NT2/D1 (cell line): ENCODE results near the gene ZC3H7B.

Experiments used
- DNase-seq: peaks from one replicate; pipeline ENCODE4 v3.0.0-alpha.2; 2011; ENCODE audit warnings: low read depth, low spot score
- H3K27me3 ChIP-seq: 2 replicates; pipeline ENCODE4 v1.6.0; 2011; ENCODE audit warnings: mild to moderate bottlenecking; ENCODE audit not compliant: insufficient read length, insufficient read depth
- H3K36me3 ChIP-seq: 2 replicates; pipeline ENCODE4 v1.6.1; 2011; ENCODE audit warnings: mild to moderate bottlenecking, low read length, mixed read lengths; ENCODE audit not compliant: insufficient read depth, insufficient read length
- H3K4me1 ChIP-seq: 2 replicates; pipeline ENCODE4 v1.5.1; 2011; ENCODE audit not compliant: insufficient read depth, insufficient read length
- H3K4me3 ChIP-seq: 2 replicates; pipeline ENCODE4 v1.5.1; 2011; ENCODE audit warnings: low read depth; ENCODE audit not compliant: insufficient read length
- H3K9ac ChIP-seq: 2 replicates; pipeline ENCODE4 v1.6.0; 2011; ENCODE audit warnings: low read depth; ENCODE audit not compliant: insufficient read length
- H3K9me3 ChIP-seq: 2 replicates; pipeline ENCODE4 v1.5.1; 2011; ENCODE audit warnings: mild to moderate bottlenecking, low read length; ENCODE audit not compliant: insufficient read depth
- SUZ12 ChIP-seq: IDR thresholded peaks from 2 replicates; pipeline ENCODE4 v1.6.1; 2011; ENCODE audit not compliant: insufficient read length, insufficient read depth; ENCODE audit errors: extremely low read depth
- YY1 ChIP-seq: IDR thresholded peaks from 2 replicates; pipeline ENCODE4 v1.6.1; 2011; ENCODE audit not compliant: insufficient read length, insufficient read depth
- ZNF274 ChIP-seq: IDR thresholded peaks from 2 replicates; pipeline ENCODE4 v1.6.1; 2011; ENCODE audit warnings: mild to moderate bottlenecking, low read depth, low read length

Gene ZC3H7B

DNA sequence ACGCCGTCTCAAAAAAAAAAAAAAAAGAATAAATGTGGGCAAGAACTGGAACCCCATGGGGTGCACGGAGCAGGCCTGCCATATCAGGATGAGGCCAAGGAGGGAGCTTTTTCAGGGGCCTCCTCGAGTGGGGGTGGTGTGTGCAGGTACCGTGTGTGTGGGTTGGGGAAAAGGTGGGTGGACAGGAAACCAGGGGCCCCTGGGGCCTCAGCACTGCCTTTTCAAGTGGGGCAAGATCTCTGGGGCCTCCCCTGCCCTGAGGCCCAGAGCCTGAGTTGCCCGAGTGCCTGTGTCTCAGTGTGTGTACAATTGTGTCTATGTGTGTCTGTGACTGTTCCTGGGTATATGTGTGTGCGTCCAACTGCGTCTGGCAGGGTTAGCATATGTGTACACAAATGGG lies 104.3 kb downstream of the ZC3H7B start:
- no peak for DNase-seq
- TF ChIP-seq SUZ12 = no peak
- no peak for TF ChIP-seq YY1
- TF ChIP-seq ZNF274 = no peak
- Histone ChIP-seq H3K4me1 (peaks cover 2% of the 10 kb centered on the region), H3K9ac (no peak overlapping the region), H3K27me3 (no peaks in the 10 kb centered on the region), H3K4me3 (no peak overlapping the region), H3K9me3 (no peaks in the 10 kb centered on the region), H3K36me3 (no peaks in the 10 kb centered on the region)

DNA sequence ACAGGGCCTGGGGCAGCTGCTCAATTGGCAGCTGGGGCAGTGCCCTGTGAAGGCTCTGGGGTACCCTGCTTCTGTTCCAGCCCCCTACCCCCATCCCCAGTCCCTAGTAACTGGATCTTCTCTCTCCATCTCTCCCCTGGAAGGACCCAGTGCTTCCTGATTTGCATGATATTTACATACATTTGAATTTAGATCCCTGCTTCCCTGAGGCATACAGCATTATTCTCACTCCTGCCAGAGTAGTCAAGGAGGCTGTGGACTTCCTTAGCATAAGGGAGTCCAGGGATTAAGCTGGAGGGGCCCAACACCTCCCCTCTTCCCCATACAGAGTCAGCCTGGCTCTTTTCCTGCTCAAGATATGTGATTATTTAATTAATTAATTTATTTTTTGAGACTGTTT lies 105.1 kb downstream of the ZC3H7B start:
- H3K36me3 ChIP-seq = no peaks in the 10 kb centered on the region
- TF ChIP-seq ZNF274 = no peak
- TF ChIP-seq SUZ12 = no peak
- no peak for TF ChIP-seq YY1
- DNase-seq = no peak
- no peaks in the 10 kb centered on the region for H3K27me3 ChIP-seq
- H3K9ac ChIP-seq = no peak overlapping the region
- no peaks in the 10 kb centered on the region for H3K9me3 ChIP-seq
- no peak overlapping the region for H3K4me3 ChIP-seq
- peaks cover 8% of the 10 kb centered on the region for H3K4me1 ChIP-seq

DNA sequence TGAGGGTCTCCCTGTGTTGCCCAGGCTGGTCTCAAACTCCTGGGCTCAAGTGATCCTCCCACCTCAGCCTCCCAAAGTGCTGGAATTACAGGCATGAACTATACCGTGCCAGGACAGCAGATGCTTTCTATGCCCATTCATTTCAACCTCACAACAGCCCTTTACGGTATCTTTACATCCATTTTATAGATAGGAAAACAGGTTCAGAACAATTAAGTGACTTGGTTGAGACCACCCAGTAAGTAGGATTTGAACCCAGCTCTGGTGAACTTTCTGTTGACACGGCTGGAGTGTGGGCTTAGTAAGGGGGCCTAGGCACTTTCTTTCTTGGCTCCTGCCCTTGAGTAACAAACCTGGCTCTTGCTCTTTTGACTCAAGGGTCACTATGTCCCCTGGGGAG lies 106.1 kb downstream of the ZC3H7B start:
- H3K9me3 ChIP-seq = no peaks in the 10 kb centered on the region
- no peak overlapping the region for H3K4me3 ChIP-seq
- peaks cover 6% of the 10 kb centered on the region for H3K4me1 ChIP-seq
- H3K27me3 ChIP-seq = no peaks in the 10 kb centered on the region
- no peak for DNase-seq
- no peak for TF ChIP-seq YY1
- TF ChIP-seq ZNF274 = no peak
- TF ChIP-seq SUZ12 = no peak
- H3K36me3 ChIP-seq = no peaks in the 10 kb centered on the region
- H3K9ac ChIP-seq = no peak overlapping the region

DNA sequence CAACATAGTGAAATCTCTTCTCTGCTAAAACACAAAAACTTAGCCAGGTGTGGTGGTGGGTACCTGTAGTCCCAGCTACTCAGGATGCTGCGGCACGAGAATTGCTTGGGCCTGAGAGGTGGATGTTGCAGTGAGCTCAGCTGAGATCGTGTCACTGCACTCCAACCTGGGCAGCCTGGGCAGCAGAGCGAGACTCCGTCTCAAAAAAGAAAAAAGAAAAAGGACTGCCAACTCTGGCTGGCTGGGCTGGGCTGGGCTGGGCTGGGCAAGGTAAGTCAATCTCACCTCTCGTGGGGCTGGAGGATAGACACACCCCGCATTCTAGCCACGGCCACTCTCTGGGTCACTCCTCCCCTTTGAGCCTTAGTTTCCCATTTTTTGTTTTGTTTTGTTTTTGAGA lies 107.3 kb downstream of the ZC3H7B start:
- Histone ChIP-seq H3K27me3 (no peaks in the 10 kb centered on the region), H3K9ac (no peak overlapping the region), H3K4me3 (no peak overlapping the region), H3K9me3 (no peaks in the 10 kb centered on the region), H3K4me1 (peaks cover 6% of the 10 kb centered on the region), H3K36me3 (no peaks in the 10 kb centered on the region)
- DNase-seq = no peak
- TF ChIP-seq ZNF274 = no peak
- no peak for TF ChIP-seq SUZ12
- no peak for TF ChIP-seq YY1
